CD14-positive monocyte (primary cell): ENCODE data around the gene DCAF6. TPM values are rescaled to one million over a fixed set of nuclear protein-coding genes. Genes with fewer than 3 reads are reported as not detected.
A peak's percentile ranks its signal among the peaks of the same experiment; 100 is the strongest.

Experiments
- DNase-seq, 3 donors: peaks; one replicate each; pipeline ENCODE4 v3.0.0-alpha.2; 2011 to 2022
- H2AFZ ChIP-seq: 2 replicates; pipeline ENCODE4 v1.6.0; 2012; ENCODE audit warnings: mild to moderate bottlenecking, low read depth, low read length, inconsistent platforms; ENCODE audit not compliant: insufficient read depth, poor library complexity, severe bottlenecking
- H3K27ac ChIP-seq, 2 donors: 1 replicate in 1 of 2; 2 replicates in 1 of 2; pipeline ENCODE4 v1.5.1; 2012 to 2013; ENCODE audit warnings: low read length in 2 of 2, control low read depth in 1 of 2, inconsistent platforms in 1 of 2, low read depth in 1 of 2, mild to moderate bottlenecking in 1 of 2
- H3K27me3 ChIP-seq, 2 donors: one replicate each; pipeline versions ENCODE4 v1.6.0 to v1.6.1; 2011 to 2013; ENCODE audit warnings: low read length in 2 of 2; ENCODE audit not compliant: control insufficient read depth in 2 of 2, insufficient read depth in 2 of 2
- H3K36me3 ChIP-seq, 2 donors: replicated peaks in 1 of 2; 1 replicate in 1 of 2; 2 replicates in 1 of 2; pipeline versions ENCODE4 v1.5.1 to v1.6.1; 2012 to 2013; ENCODE audit warnings: low read length in 2 of 2, control low read depth in 1 of 2, inconsistent platforms in 1 of 2, mild to moderate bottlenecking in 1 of 2; ENCODE audit not compliant: insufficient read depth in 2 of 2, control insufficient read depth in 1 of 2
- H3K4me1 ChIP-seq, 2 donors: 1 replicate in 1 of 2; 2 replicates in 1 of 2; pipeline versions ENCODE4 v1.5.1 to v1.6.1; 2012 to 2013; ENCODE audit warnings: low read length in 2 of 2, control low read depth in 1 of 2, inconsistent platforms in 1 of 2, mild to moderate bottlenecking in 1 of 2, moderate library complexity in 1 of 2; ENCODE audit not compliant: insufficient read depth in 2 of 2, control insufficient read depth in 1 of 2
- H3K4me2 ChIP-seq: replicated peaks from 2 replicates; pipeline ENCODE3; 2012; ENCODE audit warnings: low read length, moderate library complexity, mild to moderate bottlenecking; ENCODE audit not compliant: poor library complexity, severe bottlenecking; ENCODE audit errors: extremely low read depth
- H3K4me3 ChIP-seq, 3 experiments: fragments of 200-600 bp in 1 of 3; sonication (generic) in 1 of 3; replicated peaks in 1 of 3; 1 replicate in 2 of 3; 2 replicates in 1 of 3; pipeline ENCODE4 v1.5.1; 2011 to 2013; ENCODE audit warnings: low read length in 3 of 3, mild to moderate bottlenecking in 3 of 3, control low read depth in 2 of 3, low read depth in 2 of 3, inconsistent platforms in 1 of 3, moderate library complexity in 1 of 3
- H3K79me2 ChIP-seq: 2 replicates; pipeline ENCODE4 v1.6.0; 2012; ENCODE audit warnings: mild to moderate bottlenecking, control low read depth, inconsistent platforms, low read length, moderate library complexity; ENCODE audit not compliant: insufficient read depth
- H3K9ac ChIP-seq: 2 replicates; pipeline ENCODE4 v1.6.0; 2017; ENCODE audit warnings: low read length, mild to moderate bottlenecking; ENCODE audit not compliant: insufficient read depth, poor library complexity, severe bottlenecking
- H3K9me3 ChIP-seq, 2 donors: replicated peaks in 1 of 2; 1 replicate in 1 of 2; 2 replicates in 1 of 2; pipeline versions ENCODE4 v1.5.1 to v1.6.1; 2012 to 2013; ENCODE audit warnings: low read length in 2 of 2, control low read depth in 1 of 2; ENCODE audit not compliant: control insufficient read depth in 1 of 2, insufficient read depth in 1 of 2
- H4K20me1 ChIP-seq: 2 replicates; pipeline ENCODE4 v1.6.0; 2012; ENCODE audit warnings: mild to moderate bottlenecking, low read length, control low read depth, moderate library complexity; ENCODE audit not compliant: insufficient read depth
- H3K27ac Mint-ChIP-seq, 7 donors: one replicate each; pipeline ENCODE4 v1.8.0; 2020; ENCODE audit warnings: mild to moderate bottlenecking in 7 of 7, mixed read lengths in 7 of 7, moderate library complexity in 6 of 7, inconsistent platforms in 2 of 7
- H3K27me3 Mint-ChIP-seq, 3 donors: one replicate each; pipeline ENCODE4 v1.8.0; 2021 to 2022; ENCODE audit warnings: low read depth in 3 of 3, mild to moderate bottlenecking in 3 of 3, mixed read lengths in 3 of 3, moderate library complexity in 3 of 3, inconsistent platforms in 1 of 3
- H3K36me3 Mint-ChIP-seq, 2 donors: one replicate each; pipeline ENCODE4 v1.8.0; 2020; ENCODE audit warnings: mixed read lengths in 2 of 2, inconsistent platforms in 1 of 2, mild to moderate bottlenecking in 1 of 2
- H3K4me1 Mint-ChIP-seq: one replicate; pipeline ENCODE4 v1.8.0; 2020; ENCODE audit warnings: mild to moderate bottlenecking, mixed read lengths
- H3K4me3 Mint-ChIP-seq, 2 donors: one replicate each; pipeline ENCODE4 v1.8.0; 2020; ENCODE audit warnings: mild to moderate bottlenecking in 2 of 2, mixed read lengths in 2 of 2, moderate library complexity in 1 of 2
- H3K9me3 Mint-ChIP-seq, 7 donors: one replicate each; pipeline ENCODE4 v1.8.0; 2020 to 2022; ENCODE audit warnings: mixed read lengths in 7 of 7, mild to moderate bottlenecking in 6 of 7, moderate library complexity in 6 of 7, inconsistent platforms in 2 of 7
- CTCF ChIP-seq: fragments of 200-600 bp; IDR thresholded peaks from one replicate; pipeline ENCODE4 v1.8.0; 2022; ENCODE audit warnings: antibody characterized with exemption, mild to moderate bottlenecking
- WGBS: methylation state at CpG from one replicate; pipeline ENCODE4 v1.1.5; 2013; ENCODE audit warnings: missing lambda C conversion rate; ENCODE audit not compliant: insufficient coverage; 5-methylcytosine and 5-hydroxymethylcytosine counted together
- intact Hi-C, 2 donors: fragments of 100-400 bp; cut with micrococcal nuclease; formaldehyde crosslinking; loops; one replicate each; pipeline versions ENCODE4 v1.15.0 to v1.15.1; 2023
- polyA plus RNA-seq, 3 donors: library from polyadenylated mRNA; depleted of rRNA in 1 of 3; unstranded in 2 of 3; stranded (reverse) in 1 of 3; fragments of 300-500 nt in 2 of 3; fragments of >200 nt in 1 of 3; fragmentation: Illumina TruSeq in 2 of 3; gene quantifications; 1 replicate in 2 of 3; 2 replicates in 1 of 3; pipeline ENCODE4 v1.2.3, GENCODE V29; 2012 to 2021

DCAF6 gene
- polyA plus RNA-seq, 3 donors, result 11.8 to 16.1 (median 11.9) TPM

GRCh38 chr1:167955915-167956314, 19.4 kb downstream of the DCAF6 start:
- no peak for DNase-seq
- Histone ChIP-seq H3K4me2 (no peak overlapping the region), H3K9me3 (peaks cover 0 to 2% of the 10 kb centered on the region in 2 donors), H3K27me3 (no peaks in the 10 kb centered on the region), H3K4me3 (no peak overlapping the region), H3K27ac (no peak overlapping the region), H3K79me2 (peaks cover 13% of the 10 kb centered on the region), H4K20me1 (peaks cover 9% of the 10 kb centered on the region), H3K4me1 (no peaks in the 10 kb centered on the region), H3K9ac (no peak overlapping the region), H2AFZ (no peak overlapping the region), H3K36me3 (peaks cover 28 to 38% of the 10 kb centered on the region in 2 donors)
- H3K4me3 Mint-ChIP-seq, result no peak overlapping the region
- peaks cover 39 to 60% of the 10 kb centered on the region in 2 donors for H3K36me3 Mint-ChIP-seq
- peak overlapping the region in 1 of 7 donors; percentile 52 for H3K27ac Mint-ChIP-seq
- TF ChIP-seq CTCF, result no peak
- no peaks in the 10 kb centered on the region for H3K27me3 Mint-ChIP-seq
- H3K9me3 Mint-ChIP-seq, result peaks cover 0 to 9% (median 0%) of the 10 kb centered on the region in 7 donors
- no CpG with 5 or more reads among the region's 2 CpGs for WGBS
- intact Hi-C loops, result no loop called here
- H3K4me1 Mint-ChIP-seq, result peaks cover 4% of the 10 kb centered on the region

GRCh38 chr1:167957710-167958109, 21.2 kb downstream of the DCAF6 start:
- H3K27ac ChIP-seq, result no peak overlapping the region
- intact Hi-C loops, result no loop called here
- peaks cover 24 to 30% of the 10 kb centered on the region in 2 donors for H3K36me3 ChIP-seq
- Mint-ChIP-seq H3K36me3 (peaks cover 35 to 64% of the 10 kb centered on the region in 2 donors), H3K9me3 (peaks cover 0 to 9% (median 0%) of the 10 kb centered on the region in 7 donors), H3K4me1 (no peaks in the 10 kb centered on the region), H3K27me3 (no peaks in the 10 kb centered on the region), H3K4me3 (no peak overlapping the region), H3K27ac (no peak overlapping the region)
- no peak overlapping the region for H3K4me3 ChIP-seq
- H4K20me1 ChIP-seq, result peaks cover 2% of the 10 kb centered on the region
- H3K4me1 ChIP-seq, result no peaks in the 10 kb centered on the region
- peaks cover 0 to 2% of the 10 kb centered on the region in 2 donors for H3K9me3 ChIP-seq
- TF ChIP-seq CTCF, result no peak
- H2AFZ ChIP-seq, result no peak overlapping the region
- DNase-seq, result no peak
- H3K9ac ChIP-seq, result no peak overlapping the region
- H3K79me2 ChIP-seq, result peaks cover 8% of the 10 kb centered on the region
- no peaks in the 10 kb centered on the region for H3K27me3 ChIP-seq
- no peak overlapping the region for H3K4me2 ChIP-seq
